Ovary (tissue), 3 donors: ENCODE data around the gene HS6ST2.

ENCODE experiments used
- POLR2A ChIP-seq: fragments of 450-650 bp; IDR thresholded peaks from one replicate; pipeline ENCODE4 v1.6.1; 2017; ENCODE audit warnings: antibody characterized with exemption, mild to moderate bottlenecking, moderate library complexity
- TF ChIP-seq, protein P1 (sequence below), 3 donors: fragments of 450-650 bp in 2 of 3; fragments of 200-600 bp in 1 of 3; IDR thresholded peaks; one replicate each; pipeline versions ENCODE4 v1.5.1 to v1.8.0; 2016 to 2022; ENCODE audit warnings: antibody characterized with exemption in 3 of 3, mild to moderate bottlenecking in 1 of 3
- donor health status: DM: no; HTN: no; CAD: no.

DNA sequence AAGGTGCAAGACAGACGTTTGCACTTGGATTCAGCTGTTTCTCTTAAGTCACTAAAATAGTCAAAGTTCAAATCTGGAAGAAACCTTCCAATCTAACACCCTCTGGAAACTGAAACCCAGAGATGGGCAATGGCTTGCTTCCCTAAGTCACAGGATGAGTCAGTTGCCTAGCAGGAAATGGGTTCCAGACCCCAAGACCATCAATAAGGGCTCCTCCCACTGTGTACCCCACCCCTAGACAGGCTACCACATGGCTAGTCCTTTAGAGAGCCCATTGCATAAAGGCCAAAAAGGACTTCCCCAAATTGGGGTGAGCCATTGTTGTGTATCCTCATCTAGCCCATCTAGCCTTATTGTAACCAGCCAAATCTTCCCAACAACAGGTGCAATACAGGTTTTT lies 216.2 kb downstream of the HS6ST2 start:
- no peak for TF ChIP-seq POLR2A
- TF ChIP-seq, protein P1, sequence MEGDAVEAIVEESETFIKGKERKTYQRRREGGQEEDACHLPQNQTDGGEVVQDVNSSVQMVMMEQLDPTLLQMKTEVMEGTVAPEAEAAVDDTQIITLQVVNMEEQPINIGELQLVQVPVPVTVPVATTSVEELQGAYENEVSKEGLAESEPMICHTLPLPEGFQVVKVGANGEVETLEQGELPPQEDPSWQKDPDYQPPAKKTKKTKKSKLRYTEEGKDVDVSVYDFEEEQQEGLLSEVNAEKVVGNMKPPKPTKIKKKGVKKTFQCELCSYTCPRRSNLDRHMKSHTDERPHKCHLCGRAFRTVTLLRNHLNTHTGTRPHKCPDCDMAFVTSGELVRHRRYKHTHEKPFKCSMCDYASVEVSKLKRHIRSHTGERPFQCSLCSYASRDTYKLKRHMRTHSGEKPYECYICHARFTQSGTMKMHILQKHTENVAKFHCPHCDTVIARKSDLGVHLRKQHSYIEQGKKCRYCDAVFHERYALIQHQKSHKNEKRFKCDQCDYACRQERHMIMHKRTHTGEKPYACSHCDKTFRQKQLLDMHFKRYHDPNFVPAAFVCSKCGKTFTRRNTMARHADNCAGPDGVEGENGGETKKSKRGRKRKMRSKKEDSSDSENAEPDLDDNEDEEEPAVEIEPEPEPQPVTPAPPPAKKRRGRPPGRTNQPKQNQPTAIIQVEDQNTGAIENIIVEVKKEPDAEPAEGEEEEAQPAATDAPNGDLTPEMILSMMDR (IDR thresholded peaks at IDR 0.05): no peak
